Right lobe of liver (tissue), 6 donors: ENCODE data around the gene CSNK1G3. TPM values are rescaled to one million over a fixed set of nuclear protein-coding genes. Genes with fewer than 3 reads are reported as not detected.

Experiments
- ATAC-seq, 4 donors: fragments of 200-7000 bp; cut with Tn5 transposase; one replicate each; pipeline ENCODE4 v1.9.1; 2020; ENCODE audit warnings: mild to moderate bottlenecking in 4 of 4, moderate library complexity in 4 of 4
- DNase-seq, 3 donors: peaks; one replicate each; pipeline ENCODE4 v3.0.0-alpha.2; 2020
- H3K27ac ChIP-seq, 3 donors: fragments of 200-600 bp; one replicate each; pipeline ENCODE4 v1.8.0; 2022
- H3K27me3 ChIP-seq, 2 donors: fragments of 200-600 bp; one replicate each; pipeline ENCODE4 v1.8.0; 2022
- H3K36me3 ChIP-seq, 4 donors: fragments of 200-600 bp; sonication (generic) in 1 of 4; one replicate each; pipeline versions ENCODE4 v1.5.1 to v1.8.0; 2017 to 2022; ENCODE audit warnings: control low read depth in 1 of 4
- H3K4me1 ChIP-seq, 4 donors: fragments of 200-600 bp; sonication (generic) in 1 of 4; one replicate each; pipeline versions ENCODE4 v1.5.1 to v1.8.0; 2017 to 2022; ENCODE audit warnings: control low read depth in 1 of 4
- H3K4me3 ChIP-seq, 3 donors: fragments of 200-600 bp; one replicate each; pipeline ENCODE4 v1.8.0; 2022
- H3K9me3 ChIP-seq, 4 donors: fragments of 200-600 bp; sonication (generic) in 1 of 4; one replicate each; pipeline versions ENCODE4 v1.5.1 to v1.8.0; 2017 to 2022; ENCODE audit warnings: control low read depth in 1 of 4
- CTCF ChIP-seq, 4 donors: fragments of 200-600 bp in 3 of 4; fragments of 450-650 bp in 1 of 4; IDR thresholded peaks; one replicate each; pipeline versions ENCODE4 v1.5.1 to v1.8.0; 2016 to 2022; ENCODE audit warnings: antibody characterized with exemption in 4 of 4, mild to moderate bottlenecking in 2 of 4
- POLR2A ChIP-seq: fragments of 450-650 bp; IDR thresholded peaks from one replicate; pipeline ENCODE4 v1.6.1; 2017; ENCODE audit warnings: antibody characterized with exemption, mild to moderate bottlenecking
- WGBS: methylation state at CpG from one replicate; pipeline ENCODE4 v1.1.6; 2018; ENCODE audit warnings: low coverage, low lambda C conversion rate; ENCODE audit not compliant: insufficient coverage; ENCODE audit errors: missing lambda C conversion rate; 5-methylcytosine and 5-hydroxymethylcytosine counted together
- intact Hi-C, 2 donors: fragments of 100-400 bp; cut with DNase I; formaldehyde crosslinking; loops; one replicate each; pipeline versions ENCODE4 v1.11.2 to v1.14.1; 2022
- total RNA-seq, 6 experiments: library from RNA; depleted of rRNA in 2 of 6; stranded (reverse); fragments of >200 nt in 2 of 6; fragmentation: NEBNext Ultra II Directional in 3 of 6; extraction: Animal tissue kit (Norgen Biotek cat#: 25700) in 3 of 6; gene quantifications; one replicate each; pipeline versions ENCODE4 v1.1.0 to v1.2.4, GENCODE V29; 2016 to 2023
- donor health status: DM: no; HTN: yes; CAD: no.
- donor health status: DM: no; HTN: no; CAD: no.
- donor health status: DM: no; HTN: no; CAD: no.
- donor health status: DM: no; HTN: yes; CAD: no.
- donor health status: DM: no; HTN: yes; CAD: no.

CSNK1G3 gene
- total RNA-seq, 6 experiments from 2014 or later = 17.4 to 25.6 (median 19.6) TPM

GRCh38 chr5:123664961-123665360 is 153.0 kb downstream of the CSNK1G3 start:
- H3K4me3 ChIP-seq = no peak overlapping the region
- no peaks in the 10 kb centered on the region for H3K27me3 ChIP-seq
- H3K9me3 ChIP-seq = peaks cover 0 to 4% (median 0%) of the 10 kb centered on the region in 4 donors
- no peak overlapping the region for H3K27ac ChIP-seq
- TF ChIP-seq POLR2A = no peak
- TF ChIP-seq CTCF (IDR thresholded peaks at IDR 0.05) = no peak
- ATAC-seq (no peak), DNase-seq (no peak)
- intact Hi-C loops = no loop called here
- 80% methylated on average over 1 of the region's 1 CpG for WGBS
- H3K36me3 ChIP-seq = no peaks in the 10 kb centered on the region
- no peaks in the 10 kb centered on the region for H3K4me1 ChIP-seq

- DNase-seq = no peak
- WGBS = 79% methylated on average over 2 of the region's 2 CpGs
- ATAC-seq = no peak
- TF ChIP-seq CTCF (IDR thresholded peaks at IDR 0.05) = no peak
- TF ChIP-seq POLR2A = no peak
- Histone ChIP-seq H3K4me1 (no peaks in the 10 kb centered on the region), H3K4me3 (no peak overlapping the region), H3K36me3 (no peaks in the 10 kb centered on the region), H3K9me3 (peaks cover 0 to 4% (median 0%) of the 10 kb centered on the region in 4 donors), H3K27me3 (no peaks in the 10 kb centered on the region), H3K27ac (no peak overlapping the region)
- intact Hi-C loops = no loop called here
Measured at GRCh38 chr5:123665822-123666371, 153.9 kb downstream of the CSNK1G3 start.

Other genes starting within 250 kb of the CSNK1G3 start
- gene CEP120, start 88.8 kb upstream of the CSNK1G3 start, total RNA-seq = 10 to 100 TPM in 1 of 6 experiments, 1 to 10 TPM in 5; 5.7 to 12.7 (median 7.1) TPM